Right lobe of liver (tissue), 6 donors: ENCODE data around the gene AMOTL2. TPM values are rescaled to one million over a fixed set of nuclear protein-coding genes. Genes with fewer than 3 reads are reported as not detected.

Experiments
- ATAC-seq, 4 donors: fragments of 200-7000 bp; cut with Tn5 transposase; one replicate each; pipeline ENCODE4 v1.9.1; 2020; ENCODE audit warnings: mild to moderate bottlenecking in 4 of 4, moderate library complexity in 4 of 4
- DNase-seq, 3 donors: peaks; one replicate each; pipeline ENCODE4 v3.0.0-alpha.2; 2020
- H3K27ac ChIP-seq, 3 donors: fragments of 200-600 bp; one replicate each; pipeline ENCODE4 v1.8.0; 2022
- H3K27me3 ChIP-seq, 2 donors: fragments of 200-600 bp; one replicate each; pipeline ENCODE4 v1.8.0; 2022
- H3K36me3 ChIP-seq, 4 donors: fragments of 200-600 bp; sonication (generic) in 1 of 4; one replicate each; pipeline versions ENCODE4 v1.5.1 to v1.8.0; 2017 to 2022; ENCODE audit warnings: control low read depth in 1 of 4
- H3K4me1 ChIP-seq, 4 donors: fragments of 200-600 bp; sonication (generic) in 1 of 4; one replicate each; pipeline versions ENCODE4 v1.5.1 to v1.8.0; 2017 to 2022; ENCODE audit warnings: control low read depth in 1 of 4
- H3K4me3 ChIP-seq, 3 donors: fragments of 200-600 bp; one replicate each; pipeline ENCODE4 v1.8.0; 2022
- H3K9me3 ChIP-seq, 4 donors: fragments of 200-600 bp; sonication (generic) in 1 of 4; one replicate each; pipeline versions ENCODE4 v1.5.1 to v1.8.0; 2017 to 2022; ENCODE audit warnings: control low read depth in 1 of 4
- POLR2A ChIP-seq: fragments of 450-650 bp; IDR thresholded peaks from one replicate; pipeline ENCODE4 v1.6.1; 2017; ENCODE audit warnings: antibody characterized with exemption, mild to moderate bottlenecking
- WGBS: methylation state at CpG from one replicate; pipeline ENCODE4 v1.1.6; 2018; ENCODE audit warnings: low coverage, low lambda C conversion rate; ENCODE audit not compliant: insufficient coverage; ENCODE audit errors: missing lambda C conversion rate; 5-methylcytosine and 5-hydroxymethylcytosine counted together
- intact Hi-C, 2 donors: fragments of 100-400 bp; cut with DNase I; formaldehyde crosslinking; loops; one replicate each; pipeline versions ENCODE4 v1.11.2 to v1.14.1; 2022
- total RNA-seq, 6 experiments: library from RNA; depleted of rRNA in 2 of 6; stranded (reverse); fragments of >200 nt in 2 of 6; fragmentation: NEBNext Ultra II Directional in 3 of 6; extraction: Animal tissue kit (Norgen Biotek cat#: 25700) in 3 of 6; gene quantifications; one replicate each; pipeline versions ENCODE4 v1.1.0 to v1.2.4, GENCODE V29; 2016 to 2023
- TF ChIP-seq, protein P1 (sequence below), 4 donors: fragments of 200-600 bp in 3 of 4; fragments of 450-650 bp in 1 of 4; IDR thresholded peaks; one replicate each; pipeline versions ENCODE4 v1.5.1 to v1.8.0; 2016 to 2022; ENCODE audit warnings: antibody characterized with exemption in 4 of 4, mild to moderate bottlenecking in 2 of 4
- donor health status: DM: no; HTN: yes; CAD: no.
- donor health status: DM: no; HTN: no; CAD: no.
- donor health status: DM: no; HTN: no; CAD: no.
- donor health status: DM: no; HTN: yes; CAD: no.
- donor health status: DM: no; HTN: yes; CAD: no.

The AMOTL2 gene
- total RNA-seq, 6 experiments from 2014 or later: 18.0 to 33.3 (median 21.8) TPM

DNA sequence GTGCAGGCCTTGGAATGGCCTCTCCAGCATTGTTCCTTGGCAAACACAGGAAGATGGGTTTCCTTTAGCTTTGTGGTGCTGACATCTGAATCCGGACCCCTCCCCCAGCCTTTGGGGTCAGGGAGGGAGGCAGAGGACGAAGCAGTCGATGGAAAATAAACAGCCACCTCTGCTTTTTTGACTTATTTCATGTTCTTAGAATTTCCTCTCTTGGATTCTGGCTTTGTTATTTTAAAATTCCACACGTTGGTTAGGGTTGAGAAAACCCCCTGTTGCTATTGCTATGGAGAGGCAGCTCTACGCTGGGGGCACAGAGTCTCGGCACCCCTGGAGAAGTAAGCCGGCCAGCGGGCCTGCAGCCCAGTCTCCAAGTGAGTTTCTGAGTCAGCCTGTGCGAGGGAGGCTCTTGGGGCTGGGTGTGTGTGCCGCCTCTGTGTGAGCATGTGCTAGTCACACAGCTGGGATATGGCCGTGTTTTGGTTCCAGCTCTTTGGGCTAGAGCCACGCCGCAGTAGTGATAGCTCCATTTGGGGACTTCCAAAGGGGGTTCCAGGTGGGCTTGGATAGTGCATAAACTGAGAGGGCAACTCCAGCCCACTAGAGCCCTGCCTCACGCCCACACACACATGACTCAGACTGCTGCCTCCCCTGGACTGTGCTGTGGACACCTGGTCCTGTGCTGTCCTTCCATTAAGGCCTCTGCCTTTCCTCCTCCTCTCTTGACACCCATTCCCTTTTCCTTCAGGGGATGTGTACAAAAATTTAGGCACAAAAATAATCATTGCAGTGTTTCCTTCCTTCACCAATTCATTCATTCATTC is 58.8 kb downstream of the AMOTL2 start:
- no peaks in the 10 kb centered on the region for H3K9me3 ChIP-seq
- intact Hi-C loops: no loop called here
- H3K36me3 ChIP-seq: no peaks in the 10 kb centered on the region
- peaks cover 0 to 43% (median 17%) of the 10 kb centered on the region in 4 donors for H3K4me1 ChIP-seq
- H3K4me3 ChIP-seq: no peak overlapping the region
- peak overlapping the region; percentile 3 to 92 (median 35) for H3K27ac ChIP-seq
- TF ChIP-seq, protein P1, sequence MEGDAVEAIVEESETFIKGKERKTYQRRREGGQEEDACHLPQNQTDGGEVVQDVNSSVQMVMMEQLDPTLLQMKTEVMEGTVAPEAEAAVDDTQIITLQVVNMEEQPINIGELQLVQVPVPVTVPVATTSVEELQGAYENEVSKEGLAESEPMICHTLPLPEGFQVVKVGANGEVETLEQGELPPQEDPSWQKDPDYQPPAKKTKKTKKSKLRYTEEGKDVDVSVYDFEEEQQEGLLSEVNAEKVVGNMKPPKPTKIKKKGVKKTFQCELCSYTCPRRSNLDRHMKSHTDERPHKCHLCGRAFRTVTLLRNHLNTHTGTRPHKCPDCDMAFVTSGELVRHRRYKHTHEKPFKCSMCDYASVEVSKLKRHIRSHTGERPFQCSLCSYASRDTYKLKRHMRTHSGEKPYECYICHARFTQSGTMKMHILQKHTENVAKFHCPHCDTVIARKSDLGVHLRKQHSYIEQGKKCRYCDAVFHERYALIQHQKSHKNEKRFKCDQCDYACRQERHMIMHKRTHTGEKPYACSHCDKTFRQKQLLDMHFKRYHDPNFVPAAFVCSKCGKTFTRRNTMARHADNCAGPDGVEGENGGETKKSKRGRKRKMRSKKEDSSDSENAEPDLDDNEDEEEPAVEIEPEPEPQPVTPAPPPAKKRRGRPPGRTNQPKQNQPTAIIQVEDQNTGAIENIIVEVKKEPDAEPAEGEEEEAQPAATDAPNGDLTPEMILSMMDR (IDR thresholded peaks at IDR 0.05): no peak
- TF ChIP-seq POLR2A: no peak
- H3K27me3 ChIP-seq: no peaks in the 10 kb centered on the region
- ATAC-seq: peak in 1 of 4 donors; percentile 8
- 57% methylated on average over 4 of the region's 14 CpGs for WGBS
- peak in 1 of 3 donors; percentile 43 for DNase-seq

DNA sequence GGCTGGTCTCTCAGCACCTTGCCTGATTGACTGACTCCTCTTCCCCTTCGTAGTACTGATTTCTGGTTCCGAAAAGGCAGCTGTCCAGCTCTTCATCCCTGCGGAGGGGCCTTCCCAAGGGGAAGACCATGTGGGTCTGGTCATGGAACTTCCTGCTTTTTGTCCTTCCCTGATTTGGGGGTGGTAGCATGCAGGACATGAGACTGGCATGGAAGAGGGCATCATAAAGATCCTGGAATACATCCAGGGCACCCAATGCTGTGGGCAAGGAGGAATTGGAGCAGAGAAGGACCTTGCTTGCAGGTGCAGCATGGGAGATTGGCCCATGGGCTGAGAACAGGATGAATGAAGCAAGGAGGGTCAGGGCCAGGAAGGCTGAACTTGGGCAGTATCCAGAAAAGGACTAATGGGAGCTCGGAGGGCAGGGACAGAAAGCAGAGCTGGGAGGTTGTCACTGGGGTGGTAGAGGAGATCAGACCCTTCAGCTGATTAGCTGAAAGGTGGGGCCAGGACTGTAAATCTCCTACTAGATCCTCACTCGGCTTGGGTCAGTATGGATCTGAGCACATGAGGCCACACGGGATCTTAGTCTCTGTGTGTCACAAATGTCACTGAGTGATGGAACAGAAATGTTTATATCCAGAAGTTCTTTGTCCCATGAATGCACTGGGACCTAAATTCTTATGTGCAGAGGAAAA is 59.5 kb downstream of the AMOTL2 start:
- intact Hi-C loops: loop anchor here in 1 of 2 donors (5.0 kb wide), 1 partner anchor 53 kb away; no protein-coding TSS in a partner anchor
- DNase-seq (peak in 1 of 3 donors; percentile 76), ATAC-seq (no peak)
- Histone ChIP-seq H3K27ac (peak overlapping the region; percentile 68 to 92 (median 73)), H3K27me3 (no peaks in the 10 kb centered on the region), H3K36me3 (no peaks in the 10 kb centered on the region), H3K4me1 (peaks cover 0 to 51% (median 21%) of the 10 kb centered on the region in 4 donors), H3K9me3 (no peaks in the 10 kb centered on the region), H3K4me3 (no peak overlapping the region)
- WGBS: 35% methylated on average over 2 of the region's 6 CpGs
- no peak for TF ChIP-seq POLR2A
- TF ChIP-seq, protein P1 (IDR thresholded peaks at IDR 0.05): no peak

DNA sequence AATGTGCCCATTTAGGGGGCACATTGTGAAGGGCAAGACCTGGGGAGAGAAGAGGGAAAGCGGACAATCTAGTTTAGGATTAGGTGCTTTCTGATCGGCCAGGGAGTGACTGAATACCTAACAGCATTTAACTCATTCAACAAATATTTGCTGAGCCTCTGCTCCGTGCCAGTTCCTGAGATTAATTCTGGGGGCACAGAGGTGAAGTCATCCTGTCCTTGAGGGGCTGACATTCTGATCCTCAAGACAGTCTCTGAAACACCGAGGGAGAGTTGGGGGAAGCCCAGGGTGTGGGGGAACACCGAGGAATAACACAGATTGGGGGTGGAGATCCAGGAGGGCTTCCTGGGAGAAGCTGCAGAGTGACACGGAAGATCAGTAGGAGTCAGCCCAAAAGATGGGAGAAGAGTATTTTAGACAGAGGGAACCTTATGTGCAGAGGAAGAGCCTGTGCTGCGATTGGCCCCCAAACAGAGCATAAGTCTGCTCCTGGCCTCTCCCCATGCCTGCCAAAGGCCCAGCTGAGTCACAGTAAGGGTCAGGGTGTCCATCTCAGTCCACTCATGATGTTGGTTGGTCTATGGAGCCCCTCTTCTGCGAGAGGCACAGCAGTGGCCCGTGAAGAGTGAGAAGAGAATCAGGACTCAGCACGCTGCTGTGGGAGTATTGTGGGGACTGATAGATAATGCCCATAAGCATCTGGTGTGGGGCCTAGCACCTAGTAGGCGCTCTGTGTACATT is 60.2 kb downstream of the AMOTL2 start:
- Histone ChIP-seq H3K9me3 (no peaks in the 10 kb centered on the region), H3K4me3 (peak overlapping the region; percentile 51 to 66 (median 65)), H3K36me3 (no peaks in the 10 kb centered on the region), H3K27ac (peak overlapping the region; percentile 68 to 92 (median 73)), H3K27me3 (no peaks in the 10 kb centered on the region), H3K4me1 (peaks cover 0 to 58% (median 26%) of the 10 kb centered on the region in 4 donors)
- no peak for TF ChIP-seq POLR2A
- TF ChIP-seq, protein P1 (IDR thresholded peaks at IDR 0.05): no peak
- ATAC-seq (peak in 2 of 4 donors; percentile 1 to 4), DNase-seq (no peak)
- intact Hi-C loops: loop anchor here in 1 of 2 donors (5.0 kb wide), 1 partner anchor 53 kb away; no protein-coding TSS in a partner anchor
- WGBS: 40% methylated on average over 5 of the region's 11 CpGs
